ENCODE measurements around the gene SF1.

The SF1 gene

GRCh38 chr11:64801158-64801464 is 22.8 kb upstream of the SF1 start:
- Histone ChIP-seq H2BK15ac (ENCODE audit: low read length) (no peak overlapping the region), H2AK5ac (ENCODE audit: low read depth, low read length) (peak overlapping the region; percentile 84), H3K4me3 (ENCODE audit: low read length in 2 of 2) (peak overlapping the region in 1 of 2 donors; percentile 35), H3K79me1 (ENCODE audit: low read depth, low read length) (peaks cover 7% of the 10 kb centered on the region), H2BK120ac (ENCODE audit: low read depth, low read length) (no peak overlapping the region), H2AFZ (ENCODE audit: low read length) (no peak overlapping the region), H4K8ac (ENCODE audit: low read depth, low read length) (no peak overlapping the region), H4K91ac (ENCODE audit: low read depth, low read length, poor library complexity) (no peak overlapping the region), H3K9me3 (replicated peaks in 1 of 2; ENCODE audit: control insufficient read depth in 2 of 2, insufficient read depth in 1 of 2, low read depth in 1 of 2, low read length in 2 of 2) (no peaks in the 10 kb centered on the region), H3K14ac (ENCODE audit: low read length) (no peak overlapping the region), H3K27me3 (ENCODE audit: control insufficient read depth in 3 of 3, insufficient read depth in 3 of 3, low read depth in 1 of 3, low read length in 3 of 3) (no peaks in the 10 kb centered on the region), H3K23ac (ENCODE audit: low read depth, low read length, poor library complexity) (peak overlapping the region; percentile 44), H3K9ac (ENCODE audit: low read depth, low read length, poor library complexity) (no peak overlapping the region), H2BK12ac (ENCODE audit: low read length) (no peak overlapping the region), H3K4me2 (ENCODE audit: insufficient read depth, low read length, poor library complexity, severe bottlenecking) (no peak overlapping the region), H3K36me3 (replicated peaks in 1 of 2; ENCODE audit: control insufficient read depth in 2 of 2, insufficient read depth in 2 of 2, low read length in 2 of 2) (peaks cover 21 to 23% of the 10 kb centered on the region in 2 donors), H3K27ac (replicated peaks; ENCODE audit: low read length) (no peak overlapping the region), H3K18ac (ENCODE audit: low read length) (no peak overlapping the region), H3K4me1 (ENCODE audit: control insufficient read depth in 2 of 2, insufficient read depth in 1 of 2, low read depth in 1 of 2, low read length in 2 of 2) (peaks cover 7 to 10% of the 10 kb centered on the region in 2 donors), H2BK5ac (ENCODE audit: low read length) (no peak overlapping the region), H3K4ac (ENCODE audit: low read length) (no peak overlapping the region)
- DNase-seq (ENCODE audit: low spot score) = no peak
- WGBS, 2 donors (ENCODE audit: extremely low coverage in 2 of 2, insufficient read length in 2 of 2, insufficient replicate concordance in 1 of 2) = no CpG with 5 or more reads among the region's 9 CpGs

DNA sequence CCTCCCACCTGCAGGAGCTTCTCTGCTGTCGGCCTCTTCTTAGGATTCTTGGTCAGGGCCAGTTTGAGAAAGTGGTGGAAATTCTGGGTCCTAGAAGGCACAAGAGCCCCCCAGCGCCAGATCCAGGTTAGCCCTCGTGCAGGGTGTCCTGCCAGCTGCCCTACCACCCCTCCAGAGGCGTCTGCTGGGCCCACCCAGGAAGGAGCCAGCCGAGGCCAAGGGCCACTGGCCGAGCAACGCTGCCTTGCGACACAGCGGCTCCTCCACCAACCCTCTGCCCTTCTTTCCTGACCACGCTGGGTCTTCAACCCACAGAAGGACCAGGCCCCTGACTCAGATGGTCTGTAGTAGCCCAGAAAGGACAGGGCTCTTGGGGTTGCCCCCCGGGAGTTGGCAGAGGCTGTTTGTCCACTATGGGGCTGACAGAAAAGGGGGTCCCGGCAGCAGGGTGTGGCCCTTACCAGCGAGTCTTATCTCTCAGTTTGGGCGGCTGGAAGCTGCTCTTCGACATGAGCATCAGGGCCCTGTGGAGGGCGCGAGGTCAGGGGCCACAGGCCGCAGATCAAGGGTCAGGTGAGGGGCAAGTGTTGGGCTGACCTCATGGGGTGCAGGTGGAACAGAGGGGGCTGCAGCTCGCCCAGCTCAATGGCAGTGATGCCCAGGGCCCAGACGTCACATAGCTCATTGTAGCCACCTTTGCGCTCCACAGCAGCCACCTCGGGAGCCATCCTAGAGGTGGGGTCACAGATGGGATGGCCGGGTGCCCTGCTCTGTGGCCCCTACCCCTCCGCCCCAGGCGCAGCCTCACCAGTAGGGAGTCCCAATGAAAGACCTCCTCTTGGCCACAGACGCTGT is 22.2 kb upstream of the SF1 start:
- Histone ChIP-seq H2BK12ac (ENCODE audit: low read length) (no peak overlapping the region), H2BK120ac (ENCODE audit: low read depth, low read length) (no peak overlapping the region), H3K4me3 (ENCODE audit: low read length in 2 of 2) (no peak overlapping the region), H4K91ac (ENCODE audit: low read depth, low read length, poor library complexity) (no peak overlapping the region), H3K36me3 (replicated peaks in 1 of 2; ENCODE audit: control insufficient read depth in 2 of 2, insufficient read depth in 2 of 2, low read length in 2 of 2) (peaks cover 17 to 19% of the 10 kb centered on the region in 2 donors), H3K27ac (replicated peaks; ENCODE audit: low read length) (no peak overlapping the region), H3K9me3 (replicated peaks in 1 of 2; ENCODE audit: control insufficient read depth in 2 of 2, insufficient read depth in 1 of 2, low read depth in 1 of 2, low read length in 2 of 2) (no peaks in the 10 kb centered on the region), H4K8ac (ENCODE audit: low read depth, low read length) (no peak overlapping the region), H3K14ac (ENCODE audit: low read length) (no peak overlapping the region), H3K4me2 (ENCODE audit: insufficient read depth, low read length, poor library complexity, severe bottlenecking) (no peak overlapping the region), H3K4ac (ENCODE audit: low read length) (peak overlapping the region; percentile 53), H2BK15ac (ENCODE audit: low read length) (no peak overlapping the region), H2AK5ac (ENCODE audit: low read depth, low read length) (peak overlapping the region; percentile 84), H3K23ac (ENCODE audit: low read depth, low read length, poor library complexity) (peak overlapping the region; percentile 44), H3K27me3 (ENCODE audit: control insufficient read depth in 3 of 3, insufficient read depth in 3 of 3, low read depth in 1 of 3, low read length in 3 of 3) (no peaks in the 10 kb centered on the region), H3K4me1 (ENCODE audit: control insufficient read depth in 2 of 2, insufficient read depth in 1 of 2, low read depth in 1 of 2, low read length in 2 of 2) (peaks cover 7 to 10% of the 10 kb centered on the region in 2 donors), H3K79me1 (ENCODE audit: low read depth, low read length) (peaks cover 7% of the 10 kb centered on the region), H2BK5ac (ENCODE audit: low read length) (no peak overlapping the region), H3K9ac (ENCODE audit: low read depth, low read length, poor library complexity) (no peak overlapping the region), H2AFZ (ENCODE audit: low read length) (no peak overlapping the region), H3K18ac (ENCODE audit: low read length) (no peak overlapping the region)
- WGBS, 2 donors (ENCODE audit: extremely low coverage in 2 of 2, insufficient read length in 2 of 2, insufficient replicate concordance in 1 of 2) = no CpG with 5 or more reads among the region's 26 CpGs
- DNase-seq (ENCODE audit: low spot score) = no peak

GRCh38 chr11:64799623-64800302 is 21.4 kb upstream of the SF1 start:
- H2AFZ ChIP-seq (ENCODE audit: low read length) = no peak overlapping the region
- no peak overlapping the region for H3K23ac ChIP-seq (ENCODE audit: low read depth, low read length, poor library complexity)
- no peak for DNase-seq (ENCODE audit: low spot score)
- H2BK5ac ChIP-seq (ENCODE audit: low read length) = no peak overlapping the region
- no peak overlapping the region for H4K8ac ChIP-seq (ENCODE audit: low read depth, low read length)
- H3K27me3 ChIP-seq (ENCODE audit: control insufficient read depth in 3 of 3, insufficient read depth in 3 of 3, low read depth in 1 of 3, low read length in 3 of 3) = no peaks in the 10 kb centered on the region
- no CpG with 5 or more reads among the region's 14 CpGs for WGBS, 2 donors (ENCODE audit: extremely low coverage in 2 of 2, insufficient read length in 2 of 2, insufficient replicate concordance in 1 of 2)
- H2BK15ac ChIP-seq (ENCODE audit: low read length) = no peak overlapping the region
- H3K9ac ChIP-seq (ENCODE audit: low read depth, low read length, poor library complexity) = no peak overlapping the region
- peaks cover 9 to 11% of the 10 kb centered on the region in 2 donors for H3K36me3 ChIP-seq (replicated peaks in 1 of 2; ENCODE audit: control insufficient read depth in 2 of 2, insufficient read depth in 2 of 2, low read length in 2 of 2)
- no peak overlapping the region for H3K4me3 ChIP-seq (ENCODE audit: low read length in 2 of 2)
- no peak overlapping the region for H2BK12ac ChIP-seq (ENCODE audit: low read length)
- peaks cover 4% of the 10 kb centered on the region for H3K79me1 ChIP-seq (ENCODE audit: low read depth, low read length)
- no peaks in the 10 kb centered on the region for H3K9me3 ChIP-seq (replicated peaks in 1 of 2; ENCODE audit: control insufficient read depth in 2 of 2, insufficient read depth in 1 of 2, low read depth in 1 of 2, low read length in 2 of 2)
- H3K4me2 ChIP-seq (ENCODE audit: insufficient read depth, low read length, poor library complexity, severe bottlenecking) = no peak overlapping the region
- H4K91ac ChIP-seq (ENCODE audit: low read depth, low read length, poor library complexity) = no peak overlapping the region
- H3K4me1 ChIP-seq (ENCODE audit: control insufficient read depth in 2 of 2, insufficient read depth in 1 of 2, low read depth in 1 of 2, low read length in 2 of 2) = peaks cover 7 to 10% of the 10 kb centered on the region in 2 donors
- no peak overlapping the region for H2BK120ac ChIP-seq (ENCODE audit: low read depth, low read length)
- H3K4ac ChIP-seq (ENCODE audit: low read length) = no peak overlapping the region
- no peak overlapping the region for H3K18ac ChIP-seq (ENCODE audit: low read length)
- H2AK5ac ChIP-seq (ENCODE audit: low read depth, low read length) = peak overlapping the region; percentile 19
- no peak overlapping the region for H3K14ac ChIP-seq (ENCODE audit: low read length)
- no peak overlapping the region for H3K27ac ChIP-seq (replicated peaks; ENCODE audit: low read length)

GRCh38 chr11:64799256-64799622 is 20.9 kb upstream of the SF1 start:
- no peak overlapping the region for H3K9ac ChIP-seq (ENCODE audit: low read depth, low read length, poor library complexity)
- DNase-seq (ENCODE audit: low spot score) = no peak
- no peak overlapping the region for H3K23ac ChIP-seq (ENCODE audit: low read depth, low read length, poor library complexity)
- H2BK5ac ChIP-seq (ENCODE audit: low read length) = no peak overlapping the region
- no peak overlapping the region for H4K91ac ChIP-seq (ENCODE audit: low read depth, low read length, poor library complexity)
- H2BK120ac ChIP-seq (ENCODE audit: low read depth, low read length) = no peak overlapping the region
- no peak overlapping the region for H3K18ac ChIP-seq (ENCODE audit: low read length)
- no peak overlapping the region for H3K27ac ChIP-seq (replicated peaks; ENCODE audit: low read length)
- H3K4me3 ChIP-seq (ENCODE audit: low read length in 2 of 2) = no peak overlapping the region
- H3K4ac ChIP-seq (ENCODE audit: low read length) = no peak overlapping the region
- H2AK5ac ChIP-seq (ENCODE audit: low read depth, low read length) = no peak overlapping the region
- no peak overlapping the region for H3K14ac ChIP-seq (ENCODE audit: low read length)
- H3K36me3 ChIP-seq (replicated peaks in 1 of 2; ENCODE audit: control insufficient read depth in 2 of 2, insufficient read depth in 2 of 2, low read length in 2 of 2) = peaks cover 5 to 9% of the 10 kb centered on the region in 2 donors
- no peaks in the 10 kb centered on the region for H3K9me3 ChIP-seq (replicated peaks in 1 of 2; ENCODE audit: control insufficient read depth in 2 of 2, insufficient read depth in 1 of 2, low read depth in 1 of 2, low read length in 2 of 2)
- H3K4me2 ChIP-seq (ENCODE audit: insufficient read depth, low read length, poor library complexity, severe bottlenecking) = no peak overlapping the region
- WGBS, 2 donors (ENCODE audit: extremely low coverage in 2 of 2, insufficient read length in 2 of 2, insufficient replicate concordance in 1 of 2) = no CpG with 5 or more reads among the region's 7 CpGs
- H3K79me1 ChIP-seq (ENCODE audit: low read depth, low read length) = peaks cover 4% of the 10 kb centered on the region
- no peak overlapping the region for H2BK15ac ChIP-seq (ENCODE audit: low read length)
- H4K8ac ChIP-seq (ENCODE audit: low read depth, low read length) = no peak overlapping the region
- peaks cover 7 to 10% of the 10 kb centered on the region in 2 donors for H3K4me1 ChIP-seq (ENCODE audit: control insufficient read depth in 2 of 2, insufficient read depth in 1 of 2, low read depth in 1 of 2, low read length in 2 of 2)
- no peak overlapping the region for H2AFZ ChIP-seq (ENCODE audit: low read length)
- no peak overlapping the region for H2BK12ac ChIP-seq (ENCODE audit: low read length)
- no peaks in the 10 kb centered on the region for H3K27me3 ChIP-seq (ENCODE audit: control insufficient read depth in 3 of 3, insufficient read depth in 3 of 3, low read depth in 1 of 3, low read length in 3 of 3)
